GM18526 (cell line): ENCODE data around the gene ADARB1.

Experiments
- POLR2A ChIP-seq: IDR thresholded peaks from 3 replicates; pipeline ENCODE4 v1.6.1; 2011; ENCODE audit not compliant: insufficient read length; ENCODE audit errors: extremely low read depth

The ADARB1 gene

GRCh38 chr21:45140346-45140940 is 66.1 kb downstream of the ADARB1 start:
- TF ChIP-seq POLR2A = no peak

- TF ChIP-seq POLR2A = no peak
These were observed 67.1 kb downstream of the ADARB1 start for GRCh38 chr21:45141507-45141906.

GRCh38 chr21:45142469-45143308 is 68.3 kb downstream of the ADARB1 start:
- no peak for TF ChIP-seq POLR2A

- TF ChIP-seq POLR2A = no peak
These were observed 69.5 kb downstream of the ADARB1 start for GRCh38 chr21:45143855-45144254.

- TF ChIP-seq POLR2A = no peak
These were observed 70.8 kb downstream of the ADARB1 start for GRCh38 chr21:45145146-45145545.

GRCh38 chr21:45146306-45146705 is 71.9 kb downstream of the ADARB1 start:
- no peak for TF ChIP-seq POLR2A

- TF ChIP-seq POLR2A = no peak
These were observed 72.4 kb downstream of the ADARB1 start for GRCh38 chr21:45146801-45147200.

- TF ChIP-seq POLR2A = no peak
These were observed 73.3 kb downstream of the ADARB1 start for GRCh38 chr21:45147473-45148315.

- no peak for TF ChIP-seq POLR2A
These were observed 74.1 kb downstream of the ADARB1 start for GRCh38 chr21:45148316-45148990.

GRCh38 chr21:45149021-45149420 is 74.6 kb downstream of the ADARB1 start:
- no peak for TF ChIP-seq POLR2A

- no peak for TF ChIP-seq POLR2A
These were observed 76.3 kb downstream of the ADARB1 start for GRCh38 chr21:45150638-45151131.

- no peak for TF ChIP-seq POLR2A
These were observed 77.2 kb downstream of the ADARB1 start for GRCh38 chr21:45151445-45152160.

- TF ChIP-seq POLR2A = no peak
These were observed 77.9 kb downstream of the ADARB1 start for GRCh38 chr21:45152265-45152746.
